HepG2 (cell line): ENCODE results near the gene AADACL4. TPM values are rescaled to one million over a fixed set of nuclear protein-coding genes. Genes with fewer than 3 reads are reported as not detected.

Source experiments
- ADNP ChIP-seq: sonication (generic); formaldehyde crosslinking; IDR thresholded peaks from 2 replicates; pipeline ENCODE4 v1.4.0; 2020; ENCODE audit warnings: missing genetic modification reagents
- MAF1 ChIP-seq: sonication (generic); formaldehyde crosslinking; IDR thresholded peaks from 2 replicates; pipeline ENCODE4 v1.5.0; 2020; ENCODE audit warnings: missing genetic modification reagents, borderline replicate concordance
- RFX5 ChIP-seq: IDR thresholded peaks from 2 replicates; pipeline ENCODE4 v1.6.1; 2011; ENCODE audit warnings: low read depth, low read length, improper control_type of control experiment
- RNF2 ChIP-seq: fragments of 450-650 bp; conservative IDR thresholded peaks from 2 replicates; pipeline ENCODE4 v1.6.1; 2016; ENCODE audit warnings: low read depth
- ZNF260 ChIP-seq: sonication (generic); formaldehyde crosslinking; IDR thresholded peaks from 2 replicates; pipeline ENCODE4 v1.4.0; 2020; ENCODE audit warnings: missing genetic modification reagents, low read depth, mild to moderate bottlenecking, borderline replicate concordance
- ZNF317 ChIP-seq: sonication (generic); formaldehyde crosslinking; IDR thresholded peaks from 2 replicates; pipeline ENCODE4 v1.5.0; 2020; ENCODE audit warnings: mild to moderate bottlenecking, missing genetic modification reagents
- ZNF816 ChIP-seq: sonication (generic); formaldehyde crosslinking; IDR thresholded peaks from 2 replicates; pipeline ENCODE4 v1.8.0; 2022; ENCODE audit warnings: missing genetic modification reagents, mild to moderate bottlenecking, borderline replicate concordance
- polyA plus RNA-seq, 8 experiments: library from polyadenylated mRNA; depleted of rRNA in 3 of 8; stranded (reverse) in 7 of 8; unstranded in 1 of 8; fragments of >200 nt; fragmentation: Illumina TruSeq in 4 of 8; extraction: Trizol in 4 of 8; gene quantifications; 2 replicates each; pipeline versions ENCODE4 v1.2.1 to v1.2.3, GENCODE V29; 2011 to 2016; ENCODE audit warnings: low read depth in 4 of 8, missing spikeins in 1 of 8, mixed read lengths in 1 of 8; ENCODE audit not compliant: insufficient read depth in 1 of 8
- total RNA-seq, 5 experiments: library from RNA; depleted of rRNA; stranded (reverse); fragments of >200 nt; fragmentation: Illumina TruSeq; extraction: Trizol; gene quantifications; 2 replicates each; pipeline ENCODE4 v1.2.3, GENCODE V29; 2016; ENCODE audit warnings: low read depth in 1 of 5
- TF ChIP-seq, protein P1 (sequence below): IDR thresholded peaks from 2 replicates; pipeline ENCODE4 v1.6.1; 2016
- TF ChIP-seq, protein P2 (sequence below): sonication (generic); formaldehyde crosslinking; IDR thresholded peaks from 2 replicates; pipeline ENCODE4 v1.5.0; 2020; ENCODE audit warnings: mild to moderate bottlenecking, missing genetic modification reagents, moderate library complexity
- TF ChIP-seq, protein P3 (sequence below): sonication (generic); formaldehyde crosslinking; IDR thresholded peaks from 2 replicates; pipeline ENCODE4 v1.5.1; 2020; ENCODE audit warnings: missing genetic modification reagents, mild to moderate bottlenecking, borderline replicate concordance
- TF ChIP-seq, protein P4 (sequence below), 2 experiments: fragments of 450-650 bp in 1 of 2; sonication (generic) in 1 of 2; formaldehyde crosslinking in 1 of 2; IDR thresholded peaks; 2 replicates each; pipeline versions ENCODE4 v1.6.1 to v1.8.0; 2016 to 2022; ENCODE audit warnings: antibody characterized with exemption in 1 of 2, mild to moderate bottlenecking in 1 of 2, missing genetic modification reagents in 1 of 2

The AADACL4 gene
- total and polyA plus RNA-seq, 2 of the 13 experiments (the other 11 are each of a cell fraction or from before 2014, with no cell fraction given), result not detected

DNA sequence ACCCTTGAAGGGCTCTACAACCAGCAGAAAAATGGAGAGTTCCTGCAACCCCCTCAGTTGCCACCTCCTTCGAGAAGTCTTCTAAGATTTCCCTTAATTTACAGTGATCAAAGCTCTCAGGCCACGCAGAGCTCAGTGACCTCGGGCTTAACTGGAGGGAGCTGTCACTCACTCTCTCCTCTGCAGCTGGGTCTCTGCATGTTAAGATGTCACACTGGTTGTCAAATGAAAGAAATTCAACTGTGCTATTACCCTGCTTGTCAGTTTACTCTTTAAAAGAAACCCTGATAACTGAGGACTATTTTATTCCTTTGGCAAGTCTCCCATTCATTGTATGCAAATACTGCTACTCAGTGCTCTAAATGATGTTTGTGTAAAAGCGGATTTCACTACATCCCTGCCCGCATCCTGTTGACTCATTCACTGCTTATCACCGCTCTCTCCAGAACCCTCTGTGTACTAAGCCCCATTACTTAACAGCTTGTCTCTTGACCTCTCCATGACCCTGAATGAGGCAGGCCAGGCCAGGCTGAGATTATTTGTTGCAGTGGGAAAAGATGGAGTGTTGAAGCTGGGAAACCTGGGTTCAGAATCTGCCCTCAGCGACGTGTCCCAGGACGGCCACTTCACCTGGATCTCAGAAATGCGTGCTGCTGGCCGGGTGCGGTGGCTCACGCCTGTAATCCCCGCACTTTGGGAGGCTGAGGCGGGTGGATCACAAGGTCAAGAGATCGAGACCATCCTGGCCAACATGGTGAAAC is 39.6 kb upstream of the AADACL4 start (continued):
- TF ChIP-seq, protein P1, sequence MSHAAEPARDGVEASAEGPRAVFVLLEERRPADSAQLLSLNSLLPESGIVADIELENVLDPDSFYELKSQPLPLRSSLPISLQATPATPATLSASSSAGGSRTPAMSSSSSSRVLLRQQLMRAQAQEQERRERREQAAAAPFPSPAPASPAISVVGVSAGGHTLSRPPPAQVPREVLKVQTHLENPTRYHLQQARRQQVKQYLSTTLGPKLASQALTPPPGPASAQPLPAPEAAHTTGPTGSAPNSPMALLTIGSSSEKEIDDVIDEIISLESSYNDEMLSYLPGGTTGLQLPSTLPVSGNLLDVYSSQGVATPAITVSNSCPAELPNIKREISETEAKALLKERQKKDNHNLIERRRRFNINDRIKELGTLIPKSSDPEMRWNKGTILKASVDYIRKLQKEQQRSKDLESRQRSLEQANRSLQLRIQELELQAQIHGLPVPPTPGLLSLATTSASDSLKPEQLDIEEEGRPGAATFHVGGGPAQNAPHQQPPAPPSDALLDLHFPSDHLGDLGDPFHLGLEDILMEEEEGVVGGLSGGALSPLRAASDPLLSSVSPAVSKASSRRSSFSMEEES (CRISPR knock-in tag), result peak; percentile 69
- peak; percentile 69; the same call in 1 of the 2 replicates for TF ChIP-seq ZNF317
- TF ChIP-seq RNF2, result no peak
- TF ChIP-seq, protein P2, sequence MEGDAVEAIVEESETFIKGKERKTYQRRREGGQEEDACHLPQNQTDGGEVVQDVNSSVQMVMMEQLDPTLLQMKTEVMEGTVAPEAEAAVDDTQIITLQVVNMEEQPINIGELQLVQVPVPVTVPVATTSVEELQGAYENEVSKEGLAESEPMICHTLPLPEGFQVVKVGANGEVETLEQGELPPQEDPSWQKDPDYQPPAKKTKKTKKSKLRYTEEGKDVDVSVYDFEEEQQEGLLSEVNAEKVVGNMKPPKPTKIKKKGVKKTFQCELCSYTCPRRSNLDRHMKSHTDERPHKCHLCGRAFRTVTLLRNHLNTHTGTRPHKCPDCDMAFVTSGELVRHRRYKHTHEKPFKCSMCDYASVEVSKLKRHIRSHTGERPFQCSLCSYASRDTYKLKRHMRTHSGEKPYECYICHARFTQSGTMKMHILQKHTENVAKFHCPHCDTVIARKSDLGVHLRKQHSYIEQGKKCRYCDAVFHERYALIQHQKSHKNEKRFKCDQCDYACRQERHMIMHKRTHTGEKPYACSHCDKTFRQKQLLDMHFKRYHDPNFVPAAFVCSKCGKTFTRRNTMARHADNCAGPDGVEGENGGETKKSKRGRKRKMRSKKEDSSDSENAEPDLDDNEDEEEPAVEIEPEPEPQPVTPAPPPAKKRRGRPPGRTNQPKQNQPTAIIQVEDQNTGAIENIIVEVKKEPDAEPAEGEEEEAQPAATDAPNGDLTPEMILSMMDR (CRISPR knock-in tag), result no peak
- TF ChIP-seq MAF1, result no peak
- TF ChIP-seq ZNF260, result no peak
- TF ChIP-seq ZNF816, result no peak
- no peak for TF ChIP-seq ADNP (CRISPR knock-in tag)
- TF ChIP-seq, protein P3, sequence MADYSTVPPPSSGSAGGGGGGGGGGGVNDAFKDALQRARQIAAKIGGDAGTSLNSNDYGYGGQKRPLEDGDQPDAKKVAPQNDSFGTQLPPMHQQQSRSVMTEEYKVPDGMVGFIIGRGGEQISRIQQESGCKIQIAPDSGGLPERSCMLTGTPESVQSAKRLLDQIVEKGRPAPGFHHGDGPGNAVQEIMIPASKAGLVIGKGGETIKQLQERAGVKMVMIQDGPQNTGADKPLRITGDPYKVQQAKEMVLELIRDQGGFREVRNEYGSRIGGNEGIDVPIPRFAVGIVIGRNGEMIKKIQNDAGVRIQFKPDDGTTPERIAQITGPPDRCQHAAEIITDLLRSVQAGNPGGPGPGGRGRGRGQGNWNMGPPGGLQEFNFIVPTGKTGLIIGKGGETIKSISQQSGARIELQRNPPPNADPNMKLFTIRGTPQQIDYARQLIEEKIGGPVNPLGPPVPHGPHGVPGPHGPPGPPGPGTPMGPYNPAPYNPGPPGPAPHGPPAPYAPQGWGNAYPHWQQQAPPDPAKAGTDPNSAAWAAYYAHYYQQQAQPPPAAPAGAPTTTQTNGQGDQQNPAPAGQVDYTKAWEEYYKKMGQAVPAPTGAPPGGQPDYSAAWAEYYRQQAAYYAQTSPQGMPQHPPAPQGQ (CRISPR knock-in tag), result no peak
- TF ChIP-seq RFX5, result no peak
- TF ChIP-seq, protein P4, sequence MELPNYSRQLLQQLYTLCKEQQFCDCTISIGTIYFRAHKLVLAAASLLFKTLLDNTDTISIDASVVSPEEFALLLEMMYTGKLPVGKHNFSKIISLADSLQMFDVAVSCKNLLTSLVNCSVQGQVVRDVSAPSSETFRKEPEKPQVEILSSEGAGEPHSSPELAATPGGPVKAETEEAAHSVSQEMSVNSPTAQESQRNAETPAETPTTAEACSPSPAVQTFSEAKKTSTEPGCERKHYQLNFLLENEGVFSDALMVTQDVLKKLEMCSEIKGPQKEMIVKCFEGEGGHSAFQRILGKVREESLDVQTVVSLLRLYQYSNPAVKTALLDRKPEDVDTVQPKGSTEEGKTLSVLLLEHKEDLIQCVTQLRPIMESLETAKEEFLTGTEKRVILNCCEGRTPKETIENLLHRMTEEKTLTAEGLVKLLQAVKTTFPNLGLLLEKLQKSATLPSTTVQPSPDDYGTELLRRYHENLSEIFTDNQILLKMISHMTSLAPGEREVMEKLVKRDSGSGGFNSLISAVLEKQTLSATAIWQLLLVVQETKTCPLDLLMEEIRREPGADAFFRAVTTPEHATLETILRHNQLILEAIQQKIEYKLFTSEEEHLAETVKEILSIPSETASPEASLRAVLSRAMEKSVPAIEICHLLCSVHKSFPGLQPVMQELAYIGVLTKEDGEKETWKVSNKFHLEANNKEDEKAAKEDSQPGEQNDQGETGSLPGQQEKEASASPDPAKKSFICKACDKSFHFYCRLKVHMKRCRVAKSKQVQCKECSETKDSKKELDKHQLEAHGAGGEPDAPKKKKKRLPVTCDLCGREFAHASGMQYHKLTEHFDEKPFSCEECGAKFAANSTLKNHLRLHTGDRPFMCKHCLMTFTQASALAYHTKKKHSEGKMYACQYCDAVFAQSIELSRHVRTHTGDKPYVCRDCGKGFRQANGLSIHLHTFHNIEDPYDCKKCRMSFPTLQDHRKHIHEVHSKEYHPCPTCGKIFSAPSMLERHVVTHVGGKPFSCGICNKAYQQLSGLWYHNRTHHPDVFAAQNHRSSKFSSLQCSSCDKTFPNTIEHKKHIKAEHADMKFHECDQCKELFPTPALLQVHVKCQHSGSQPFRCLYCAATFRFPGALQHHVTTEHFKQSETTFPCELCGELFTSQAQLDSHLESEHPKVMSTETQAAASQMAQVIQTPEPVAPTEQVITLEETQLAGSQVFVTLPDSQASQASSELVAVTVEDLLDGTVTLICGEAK (IDR thresholded peaks at IDR 0.05), result no peak
- TF ChIP-seq, protein P4 (CRISPR knock-in tag; IDR thresholded peaks at IDR 0.05), result no peak
